Neural cell (in vitro differentiated cells): ENCODE measurements around the gene IMMP2L. TPM values are rescaled to one million over a fixed set of nuclear protein-coding genes. Genes with fewer than 3 reads are reported as not detected.

Source experiments
- H2AFZ ChIP-seq: fragments of 200-600, 300-800 bp; sonication (generic), shearing (Covaris generic); 2 replicates; pipeline ENCODE4 v1.6.0; 2014; ENCODE audit warnings: low read depth, mild to moderate bottlenecking, antibody characterized with exemption, low read length, moderate library complexity
- H3F3A ChIP-seq: fragments of 200-600 bp; shearing (Covaris generic); 2 replicates; pipeline ENCODE4 v1.6.1; 2016; ENCODE audit warnings: mild to moderate bottlenecking, moderate library complexity, mixed read lengths, antibody characterized with exemption, low read length; ENCODE audit not compliant: insufficient read depth, poor library complexity, severe bottlenecking
- H3K27ac ChIP-seq: fragments of 200-600, 300-800 bp; sonication (generic), shearing (Covaris generic); 2 replicates; pipeline ENCODE4 v1.5.1; 2014; ENCODE audit warnings: mild to moderate bottlenecking, low read length, moderate library complexity
- H3K27me3 ChIP-seq: fragments of 300-800, 200-600 bp; sonication (generic), shearing (Covaris generic); 2 replicates; pipeline ENCODE4 v1.6.0; 2014; ENCODE audit warnings: mild to moderate bottlenecking, low read depth, low read length, moderate library complexity; ENCODE audit not compliant: insufficient read depth
- H3K36me3 ChIP-seq: fragments of 300-800, 200-600 bp; sonication (generic), shearing (Covaris generic); 2 replicates; pipeline ENCODE4 v1.5.1; 2014; ENCODE audit warnings: mild to moderate bottlenecking, antibody characterized with exemption, low read length, moderate library complexity; ENCODE audit not compliant: insufficient read depth
- H3K4me2 ChIP-seq: fragments of 300-800, 200-600 bp; sonication (generic), shearing (Covaris generic); 2 replicates; pipeline ENCODE4 v1.6.0; 2014; ENCODE audit warnings: mild to moderate bottlenecking, low read length
- H3K4me3 ChIP-seq: fragments of 300-800, 200-600 bp; sonication (generic), shearing (Covaris generic); 2 replicates; pipeline ENCODE4 v1.5.1; 2014; ENCODE audit warnings: mild to moderate bottlenecking, low read length, moderate library complexity
- H3K79me2 ChIP-seq: fragments of 200-600 bp; shearing (Covaris generic); replicated peaks from 2 replicates; pipeline ENCODE4 v1.6.0; 2014; ENCODE audit warnings: mild to moderate bottlenecking, low read length, moderate library complexity; ENCODE audit not compliant: insufficient read depth
- H3K9ac ChIP-seq: fragments of 300-800, 200-600 bp; sonication (generic), shearing (Covaris generic); 2 replicates; pipeline ENCODE4 v1.6.1; 2016; ENCODE audit warnings: mild to moderate bottlenecking, low read length, mixed read lengths
- H3K9me2 ChIP-seq: fragments of 200-600 bp; shearing (Covaris generic); 2 replicates; pipeline ENCODE4 v1.6.1; 2016; ENCODE audit warnings: mild to moderate bottlenecking, low read length, mixed read lengths; ENCODE audit not compliant: insufficient read depth
- H3K9me3 ChIP-seq: fragments of 200-600, 300-800 bp; sonication (generic), shearing (Covaris generic); 2 replicates; pipeline ENCODE4 v1.6.1; 2016; ENCODE audit warnings: mild to moderate bottlenecking, mixed run types, low read length, moderate library complexity, mixed read lengths
- H4K20me1 ChIP-seq: fragments of 200-600 bp; shearing (Covaris generic); 2 replicates; pipeline ENCODE4 v1.6.1; 2016; ENCODE audit warnings: mild to moderate bottlenecking, mixed run types; ENCODE audit not compliant: insufficient read depth
- CTCF ChIP-seq: fragments of 450-650 bp; IDR thresholded peaks from 2 replicates; pipeline ENCODE4 v1.5.1; 2014; ENCODE audit warnings: antibody characterized with exemption, mild to moderate bottlenecking, moderate library complexity; ENCODE audit not compliant: poor library complexity, severe bottlenecking
- EP300 ChIP-seq: fragments of 450-650 bp; conservative IDR thresholded peaks from 2 replicates; pipeline ENCODE4 v1.6.1; 2014; ENCODE audit warnings: antibody characterized with exemption, mild to moderate bottlenecking, moderate library complexity; ENCODE audit not compliant: poor library complexity, severe bottlenecking
- EZH2 ChIP-seq: fragments of 200-600, 300-800 bp; shearing (Covaris generic), sonication (generic); IDR thresholded peaks from 2 replicates; pipeline ENCODE4 v1.6.1; 2014; ENCODE audit warnings: antibody characterized with exemption, low read length, borderline replicate concordance, mild to moderate bottlenecking; ENCODE audit not compliant: insufficient read depth, poor library complexity, severe bottlenecking
- MXI1 ChIP-seq: fragments of 450-650 bp; conservative IDR thresholded peaks from 2 replicates; pipeline ENCODE4 v1.6.1; 2014; ENCODE audit warnings: antibody characterized with exemption, mild to moderate bottlenecking; ENCODE audit not compliant: poor library complexity, severe bottlenecking
- POLR2AphosphoS5 ChIP-seq: IDR thresholded peaks from 2 replicates; pipeline ENCODE4 v1.6.1; 2012
- RAD21 ChIP-seq: fragments of 450-650 bp; conservative IDR thresholded peaks from 2 replicates; pipeline ENCODE4 v1.6.1; 2014; ENCODE audit warnings: antibody characterized with exemption, mild to moderate bottlenecking, moderate library complexity
- REST ChIP-seq: IDR thresholded peaks from 2 replicates; pipeline ENCODE4 v1.6.1; 2012; ENCODE audit warnings: borderline replicate concordance
- SMC3 ChIP-seq: fragments of 450-650 bp; conservative IDR thresholded peaks from 2 replicates; pipeline ENCODE4 v1.6.1; 2014; ENCODE audit warnings: antibody characterized with exemption, mild to moderate bottlenecking, moderate library complexity; ENCODE audit not compliant: poor library complexity
- TAF1 ChIP-seq: IDR thresholded peaks from 2 replicates; pipeline ENCODE4 v1.6.1; 2012; ENCODE audit warnings: low read depth
- polyA plus RNA-seq: library from polyadenylated mRNA; depleted of rRNA; stranded (reverse); fragments of >200 nt; gene quantifications from 2 replicates; pipeline ENCODE4 v1.2.3, GENCODE V29; 2014

The IMMP2L gene
- polyA plus RNA-seq, 1 donor from 2014 or later: 9.7 TPM

- Histone ChIP-seq H3K4me3 (no peak overlapping the region), H3F3A (no peaks in the 10 kb centered on the region), H3K27me3 (no peaks in the 10 kb centered on the region), H3K79me2 (no peaks in the 10 kb centered on the region), H3K4me2 (no peak overlapping the region), H3K9me2 (no peaks in the 10 kb centered on the region), H3K9ac (no peak overlapping the region), H4K20me1 (no peaks in the 10 kb centered on the region), H3K27ac (no peak overlapping the region), H2AFZ (no peak overlapping the region), H3K36me3 (no peaks in the 10 kb centered on the region), H3K9me3 (no peaks in the 10 kb centered on the region)
- no peak for TF ChIP-seq TAF1
- no peak for TF ChIP-seq EP300
- TF ChIP-seq POLR2AphosphoS5: no peak
- TF ChIP-seq SMC3: no peak
- no peak for TF ChIP-seq EZH2
- TF ChIP-seq RAD21: no peak
- no peak for TF ChIP-seq MXI1
- no peak for TF ChIP-seq REST
- no peak for TF ChIP-seq CTCF
These were observed 701.1 kb downstream of the IMMP2L start for GRCh38 chr7:110861163-110861562.

GRCh38 chr7:110857106-110857505, 705.2 kb downstream of the IMMP2L start:
- H3F3A ChIP-seq: no peaks in the 10 kb centered on the region
- H3K9me3 ChIP-seq: no peaks in the 10 kb centered on the region
- no peak overlapping the region for H3K9ac ChIP-seq
- H2AFZ ChIP-seq: no peak overlapping the region
- no peak overlapping the region for H3K4me3 ChIP-seq
- no peaks in the 10 kb centered on the region for H4K20me1 ChIP-seq
- no peaks in the 10 kb centered on the region for H3K9me2 ChIP-seq
- H3K79me2 ChIP-seq: no peaks in the 10 kb centered on the region
- H3K27me3 ChIP-seq: no peaks in the 10 kb centered on the region
- no peak overlapping the region for H3K27ac ChIP-seq
- no peak overlapping the region for H3K4me2 ChIP-seq
- no peak for TF ChIP-seq EP300
- no peak for TF ChIP-seq CTCF
- TF ChIP-seq RAD21: no peak
- no peak for TF ChIP-seq POLR2AphosphoS5
- TF ChIP-seq MXI1: no peak
- TF ChIP-seq REST: no peak
- no peak for TF ChIP-seq TAF1
- no peak for TF ChIP-seq SMC3
- TF ChIP-seq EZH2: no peak
- no peaks in the 10 kb centered on the region for H3K36me3 ChIP-seq
